LHCN-M2 (cell line): ENCODE results near the gene KCNMA1. TPM values are rescaled to one million over a fixed set of nuclear protein-coding genes. Genes with fewer than 3 reads are reported as not detected.

Source experiments
- DNase-seq: peaks from one replicate; pipeline ENCODE4 v3.0.0-alpha.2; 2012; ENCODE audit warnings: low read depth
- total RNA-seq: library from RNA; depleted of rRNA; stranded (reverse); fragments of >200 nt; gene quantifications from 2 replicates; pipeline ENCODE4 v1.2.3, GENCODE V29; 2014

KCNMA1 gene
- total RNA-seq, 1 experiment from 2014 or later = 28.6 TPM

DNA sequence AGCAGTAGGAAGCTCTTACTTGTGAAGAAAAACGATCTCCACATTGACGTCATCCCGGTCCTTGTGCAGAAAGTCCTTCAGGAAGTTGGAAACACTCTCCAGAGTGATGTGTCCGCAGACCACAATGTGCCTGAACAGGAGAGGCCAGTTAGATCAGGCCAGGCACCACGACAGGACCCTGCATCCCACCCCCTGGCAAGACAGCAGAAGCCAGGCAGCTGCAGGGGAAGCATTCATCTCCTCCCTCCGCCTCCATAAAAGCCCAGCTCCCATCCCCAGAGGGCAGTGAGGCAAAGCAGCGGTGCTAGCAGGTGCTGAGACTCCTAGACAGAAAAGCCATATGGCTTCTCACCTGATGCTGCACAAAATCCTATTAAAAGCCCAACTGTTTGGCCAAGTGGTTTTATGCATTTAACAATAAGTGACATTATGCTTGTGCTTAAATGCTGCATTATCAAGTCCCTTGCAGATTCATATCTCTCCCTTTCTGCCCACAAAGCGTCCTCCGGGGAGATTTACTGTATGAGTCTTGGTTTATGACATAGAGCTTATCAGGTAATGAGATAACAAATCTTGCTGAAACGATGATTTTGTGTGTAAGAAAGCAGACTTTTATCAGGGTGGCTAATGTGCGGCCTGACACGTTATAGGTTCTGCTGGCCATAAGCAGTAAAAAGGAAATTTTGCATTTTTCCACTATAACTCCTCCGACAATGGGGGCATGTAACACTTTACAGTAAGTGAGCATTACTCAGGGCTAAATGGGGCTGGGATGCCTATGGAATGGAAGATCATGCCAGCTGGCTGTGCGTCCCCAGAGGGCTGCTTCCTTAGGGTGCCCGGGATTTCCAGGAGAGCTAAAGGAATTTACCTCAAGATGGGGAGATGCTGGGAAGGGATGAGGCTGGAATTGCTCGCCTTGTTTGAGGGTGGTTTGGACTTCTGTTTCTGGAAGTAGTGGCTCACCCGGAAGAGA, 546.9 kb downstream of the KCNMA1 start:
- DNase-seq = no peak

DNA sequence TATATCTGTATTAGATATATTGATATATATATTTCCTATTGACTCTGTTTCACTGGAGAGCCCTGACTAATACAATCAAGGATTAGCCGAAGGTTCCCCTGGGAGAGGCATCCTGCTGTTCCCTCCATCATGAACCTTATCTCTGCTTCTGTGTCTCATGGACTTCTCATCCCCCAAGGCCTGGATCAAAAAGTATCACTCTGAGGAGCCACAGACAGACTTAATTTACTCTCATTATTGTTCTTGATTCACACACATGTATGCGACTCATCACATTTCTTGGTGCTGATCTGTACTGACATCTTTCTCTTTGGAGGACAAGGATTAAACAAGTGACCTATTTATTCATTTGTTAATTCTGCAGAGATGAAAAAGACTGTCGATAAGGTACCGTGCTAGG, 550.2 kb downstream of the KCNMA1 start:
- DNase-seq = peak; percentile 39

DNA sequence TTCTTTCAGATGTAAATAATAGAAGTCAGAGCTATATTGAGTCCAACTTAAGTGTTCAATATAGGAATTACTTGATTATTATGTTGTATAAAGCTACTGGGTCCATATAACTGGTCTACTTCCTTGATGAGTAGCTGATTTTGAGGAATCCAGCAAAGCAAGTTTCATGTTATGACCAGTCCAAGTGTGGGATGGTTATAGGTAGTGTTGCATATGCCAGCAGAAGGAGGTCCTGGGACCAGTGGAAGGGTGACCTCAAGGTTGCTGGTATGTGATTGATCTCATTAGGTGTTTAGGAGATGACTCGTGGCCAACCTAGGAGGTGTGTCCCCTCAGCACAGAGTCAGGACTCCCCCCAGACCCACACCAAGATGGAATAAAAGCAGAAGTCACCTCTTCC, 551.5 kb downstream of the KCNMA1 start:
- no peak for DNase-seq

DNA sequence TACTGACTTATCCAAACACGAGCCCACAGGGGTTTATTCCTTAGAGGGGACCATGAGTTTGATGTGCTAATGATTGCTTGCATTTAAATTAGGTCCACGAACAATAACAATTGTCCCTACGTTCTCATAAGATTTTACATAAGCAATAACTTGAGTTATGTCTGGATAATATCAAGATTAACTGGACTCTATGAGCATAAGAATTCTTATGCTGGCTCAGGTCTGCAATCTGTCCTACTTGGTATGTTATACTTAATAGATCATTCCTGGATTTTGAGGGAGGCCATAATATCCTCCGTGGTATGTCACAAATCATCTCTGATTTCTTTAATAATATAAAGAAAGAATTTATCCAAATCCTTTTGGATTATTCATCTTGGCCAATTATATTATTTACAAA, 552.3 kb downstream of the KCNMA1 start:
- no peak for DNase-seq

DNA sequence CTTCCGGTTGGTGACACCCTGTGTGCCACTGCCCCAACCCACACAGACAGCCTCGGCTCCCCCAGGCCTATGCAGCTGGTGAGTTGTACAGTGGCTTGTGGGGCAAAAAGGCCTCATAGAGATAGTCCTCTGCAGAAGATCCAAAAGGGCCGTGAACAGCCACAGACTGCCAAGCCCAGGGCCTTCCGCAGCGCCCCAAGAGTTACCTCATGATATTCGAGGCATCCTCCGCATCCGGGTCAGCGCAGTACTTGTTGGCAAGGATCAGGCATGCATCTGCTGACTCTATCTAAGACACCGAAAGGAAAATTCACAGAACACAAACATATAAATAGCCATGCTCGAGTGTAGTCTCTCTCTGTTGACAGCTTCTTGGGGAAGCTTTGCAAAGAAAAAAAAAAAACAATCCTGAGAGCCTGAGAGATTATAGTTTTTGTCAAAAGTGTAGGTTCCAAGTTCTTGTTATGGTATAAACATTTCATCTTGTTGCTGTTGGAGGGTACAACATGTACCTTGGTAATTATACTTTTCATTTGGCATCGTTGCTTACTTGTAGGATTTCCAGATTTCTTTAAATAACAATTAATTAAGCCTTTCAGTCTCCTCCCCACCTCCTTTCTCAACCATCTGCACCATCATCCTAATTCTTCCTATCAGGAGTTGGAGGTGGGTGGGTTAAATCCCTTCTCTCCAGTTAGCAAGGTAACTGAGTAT, 553.0 kb downstream of the KCNMA1 start:
- no peak for DNase-seq

DNA sequence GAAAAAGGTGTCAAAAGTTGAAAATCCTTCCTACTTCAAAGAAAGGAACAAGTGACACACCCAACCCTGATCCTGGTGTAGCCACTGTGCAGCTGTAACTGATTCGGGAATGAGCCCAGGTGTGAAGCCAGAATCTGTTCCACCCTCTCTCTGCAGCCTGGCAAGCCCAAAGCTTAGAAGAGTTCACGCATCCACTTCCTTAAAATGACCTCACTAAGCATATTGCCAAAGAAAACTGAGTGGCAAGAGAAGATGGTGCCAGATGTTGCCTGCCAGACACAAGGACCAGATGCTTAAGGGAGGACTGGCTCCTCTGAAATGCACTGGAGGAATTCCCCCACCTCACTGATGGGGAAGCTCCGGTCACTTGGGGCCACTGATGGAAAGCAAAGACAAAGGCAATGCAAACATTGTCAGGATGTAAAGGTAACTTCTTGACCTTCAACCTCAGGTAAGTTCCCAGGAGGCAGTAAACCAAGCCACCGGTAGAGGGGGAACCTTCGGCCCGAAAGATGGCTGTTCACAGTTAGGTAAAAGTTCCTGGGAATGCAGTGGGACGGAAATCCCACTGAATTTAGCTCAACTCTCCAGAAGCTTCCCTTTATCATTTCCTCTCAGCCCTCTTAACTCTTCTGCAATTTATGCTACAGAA, 554.9 kb downstream of the KCNMA1 start:
- peak; percentile 8 for DNase-seq

DNA sequence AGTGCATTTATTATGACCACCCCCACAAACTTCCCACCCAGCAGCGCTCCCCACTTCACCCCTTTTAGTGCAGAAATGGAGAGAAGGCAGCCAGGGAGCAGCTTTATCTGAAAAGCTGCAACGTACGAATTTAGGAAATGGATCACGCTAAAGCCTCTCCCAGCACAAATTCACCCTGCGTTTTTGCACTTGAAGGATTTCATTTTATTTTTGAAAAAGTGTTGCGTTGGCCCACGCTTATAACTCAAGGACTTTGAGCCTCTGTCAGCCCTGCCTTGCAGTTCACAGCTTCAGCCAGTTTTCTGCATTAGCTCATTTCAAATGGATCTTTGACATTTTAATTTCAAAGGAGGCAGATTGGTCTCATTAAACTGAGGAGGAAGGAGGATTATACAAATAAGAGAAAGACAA, 556.1 kb downstream of the KCNMA1 start:
- DNase-seq = no peak

DNA sequence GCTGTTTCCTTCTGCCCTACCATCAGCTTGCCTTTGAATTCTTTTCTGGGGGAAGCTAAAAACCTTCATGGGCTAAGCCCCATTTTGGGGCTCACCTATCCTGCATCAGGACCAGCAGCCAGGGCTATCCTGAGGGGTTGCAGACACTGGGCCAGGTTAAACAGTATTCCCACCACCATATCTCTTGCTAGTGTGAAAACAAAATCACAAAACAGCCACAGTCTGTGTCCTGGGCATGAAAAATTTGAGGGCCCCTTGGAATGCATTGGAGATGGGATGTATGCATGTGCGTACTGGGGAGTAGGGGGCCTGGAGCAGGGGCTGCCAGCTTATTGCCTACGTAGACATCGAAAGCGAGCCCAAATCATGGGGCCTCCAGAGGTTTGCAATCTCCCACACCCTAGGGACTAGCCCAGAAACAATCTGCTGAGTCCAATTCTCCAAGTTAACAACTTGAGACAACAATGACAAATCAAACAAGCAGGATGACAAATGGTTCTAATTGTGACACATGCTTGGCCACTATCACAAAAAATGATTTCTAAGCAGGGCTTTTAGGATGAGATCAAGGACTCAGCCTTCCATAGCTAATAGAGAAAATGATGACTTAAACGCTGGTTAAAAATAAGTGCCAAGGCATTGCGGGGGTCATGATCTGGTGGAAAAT, 557.1 kb downstream of the KCNMA1 start:
- DNase-seq = no peak

DNA sequence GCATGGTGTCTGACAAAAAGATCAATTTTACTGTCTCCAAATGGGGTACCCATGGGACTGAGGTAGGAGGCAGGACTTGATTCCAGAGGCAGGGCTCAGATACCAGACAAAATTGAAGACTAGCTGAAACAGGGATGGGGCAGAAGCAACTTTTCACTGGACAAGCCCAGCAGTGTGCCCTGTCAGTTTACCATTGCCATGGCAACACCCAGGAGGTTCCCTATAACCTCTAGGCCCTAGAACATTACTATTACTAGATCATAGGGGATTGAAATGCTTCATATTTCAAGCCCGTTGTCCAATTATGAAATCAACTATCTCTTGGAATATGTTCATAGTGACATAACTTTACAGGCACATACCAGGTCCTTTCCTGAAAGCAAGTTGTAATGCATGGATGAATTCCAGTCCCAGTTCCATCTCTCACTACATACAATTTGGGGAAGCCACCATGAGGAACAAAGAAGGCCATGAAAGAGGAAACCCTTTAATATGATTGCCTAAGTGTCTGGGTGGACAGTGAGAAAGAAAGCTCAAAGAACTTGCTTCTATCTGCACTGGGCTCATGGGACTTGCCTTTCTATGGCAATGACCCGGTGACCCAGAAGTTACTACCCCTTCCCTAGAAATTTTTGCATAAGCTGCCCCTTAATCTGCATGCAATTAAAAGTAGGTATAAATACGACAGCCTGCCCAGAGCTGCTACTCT, 557.9 kb downstream of the KCNMA1 start:
- no peak for DNase-seq

DNA sequence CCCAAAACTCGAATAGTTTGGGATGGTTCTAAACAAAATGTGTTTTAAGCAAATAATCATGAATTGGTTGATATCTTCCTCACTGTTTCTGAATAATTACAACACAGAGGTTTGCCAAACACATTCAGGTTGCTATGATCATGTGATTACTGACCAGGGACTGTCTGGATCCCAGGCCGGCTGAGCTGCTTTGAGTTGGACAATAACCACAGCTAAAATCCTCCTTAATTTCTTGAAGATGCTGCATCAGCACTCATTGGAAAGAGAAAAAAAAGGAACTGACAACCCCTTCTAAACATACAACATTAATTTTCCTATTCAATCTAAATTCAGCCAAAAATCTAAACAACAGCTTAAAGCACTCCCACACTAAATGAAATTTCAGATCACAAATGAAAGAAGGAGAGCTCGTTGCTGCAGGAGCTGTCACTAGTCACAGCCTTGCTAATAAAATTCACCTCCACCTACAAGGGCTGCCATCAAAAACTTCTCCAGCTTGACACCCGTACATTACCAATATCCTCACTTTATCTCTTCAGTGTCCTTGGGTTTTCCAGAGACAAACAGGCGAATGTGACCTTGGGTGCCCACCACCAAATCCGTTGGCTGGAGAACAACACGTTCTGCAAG, 560.2 kb downstream of the KCNMA1 start:
- DNase-seq = no peak

DNA sequence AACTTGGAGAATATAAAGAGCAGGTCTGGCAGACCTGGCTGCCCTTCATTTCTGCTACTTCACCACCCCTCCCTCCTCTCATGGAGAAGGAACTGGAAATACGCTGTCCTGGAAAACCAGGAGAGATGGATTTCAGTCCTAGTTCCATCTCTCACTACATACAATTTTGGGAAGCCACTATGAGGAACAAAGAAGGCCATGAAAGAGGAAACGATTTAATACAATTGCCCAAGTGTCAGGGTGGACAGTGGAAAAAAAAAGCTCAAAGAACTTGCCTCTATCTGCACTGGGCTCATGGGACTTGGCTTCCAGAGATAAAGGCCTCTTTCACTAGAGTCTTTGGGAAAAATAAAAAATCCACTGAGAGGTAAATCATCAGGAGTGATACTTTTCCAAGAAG, 561.7 kb downstream of the KCNMA1 start:
- no peak for DNase-seq

DNA sequence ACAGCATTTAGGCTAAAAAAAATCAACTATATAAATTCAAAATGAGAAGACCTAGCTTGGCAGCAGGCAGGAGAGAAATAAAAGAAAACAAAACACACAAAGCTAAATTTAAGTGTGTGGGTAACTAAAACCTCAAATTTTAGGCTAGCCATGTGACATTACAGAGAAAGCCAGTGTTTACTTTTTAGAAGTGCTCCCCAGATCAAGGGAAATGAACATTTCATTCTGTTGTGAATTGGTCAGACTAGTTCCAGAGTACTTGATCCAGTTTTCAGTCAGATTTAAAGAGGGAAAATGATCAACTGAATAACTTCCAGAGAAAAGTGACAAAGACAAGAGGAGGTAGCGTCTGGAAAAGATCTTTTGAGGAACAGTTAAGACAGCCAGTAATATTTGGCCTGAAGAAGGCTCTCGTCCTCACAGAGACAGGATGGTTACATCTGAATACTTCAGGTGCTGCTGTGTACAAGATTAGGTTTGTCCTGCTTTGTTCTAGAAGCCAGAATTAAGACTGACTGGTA, 563.4 kb downstream of the KCNMA1 start:
- no peak for DNase-seq

DNA sequence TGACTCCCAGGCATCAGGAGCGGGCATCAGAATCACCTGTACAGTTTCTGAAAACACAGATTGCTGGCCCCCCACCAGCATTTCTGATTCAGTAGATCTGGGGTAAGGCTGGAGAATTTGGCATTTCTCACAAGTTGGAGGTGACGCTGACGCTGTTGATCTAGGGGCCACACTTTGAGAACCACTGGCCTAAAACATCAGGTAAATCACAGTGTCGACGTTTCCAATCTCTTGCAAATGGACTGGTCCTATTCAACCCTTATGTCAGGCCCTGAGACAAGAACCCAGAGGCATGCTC, 564.0 kb downstream of the KCNMA1 start:
- DNase-seq = no peak

DNA sequence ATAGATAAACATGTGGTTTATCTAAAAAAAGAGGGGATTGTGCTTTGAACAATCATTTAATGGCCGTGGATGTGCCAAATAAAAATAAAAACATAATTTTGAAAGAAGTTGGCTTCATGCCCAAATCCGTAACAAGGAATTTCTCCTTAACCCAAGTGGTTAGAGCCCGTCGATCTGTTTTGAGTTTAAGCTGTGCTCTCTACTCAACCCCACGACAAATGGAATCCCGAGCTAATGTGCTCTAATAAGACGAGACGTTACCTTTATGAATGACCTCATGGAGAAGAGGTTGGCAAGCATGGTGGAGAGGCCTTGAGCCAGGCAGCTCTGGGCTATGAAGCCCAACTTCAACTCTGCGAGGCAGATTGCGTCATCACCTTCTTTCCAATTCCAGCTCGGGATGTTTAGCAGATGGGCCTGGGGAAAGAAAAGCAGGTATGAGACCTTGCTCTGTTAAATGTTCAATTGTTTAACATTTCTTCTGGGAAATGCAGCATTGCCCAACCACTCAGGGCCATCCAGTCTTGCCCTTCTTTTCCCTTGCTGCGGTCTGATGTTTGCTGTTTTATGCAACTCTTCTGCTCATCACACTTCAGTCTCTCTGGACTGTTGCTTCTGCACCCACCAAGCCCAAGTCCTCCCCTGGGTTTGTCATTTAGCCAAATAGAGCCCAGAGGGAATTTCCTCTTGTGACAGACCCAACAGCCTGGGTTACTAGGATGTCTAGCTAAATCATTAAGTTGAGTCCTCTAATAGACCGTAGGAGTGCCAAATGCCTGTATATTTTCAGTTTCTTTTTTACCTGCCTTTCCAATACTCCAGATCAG, 564.6 kb downstream of the KCNMA1 start:
- DNase-seq = no peak

DNA sequence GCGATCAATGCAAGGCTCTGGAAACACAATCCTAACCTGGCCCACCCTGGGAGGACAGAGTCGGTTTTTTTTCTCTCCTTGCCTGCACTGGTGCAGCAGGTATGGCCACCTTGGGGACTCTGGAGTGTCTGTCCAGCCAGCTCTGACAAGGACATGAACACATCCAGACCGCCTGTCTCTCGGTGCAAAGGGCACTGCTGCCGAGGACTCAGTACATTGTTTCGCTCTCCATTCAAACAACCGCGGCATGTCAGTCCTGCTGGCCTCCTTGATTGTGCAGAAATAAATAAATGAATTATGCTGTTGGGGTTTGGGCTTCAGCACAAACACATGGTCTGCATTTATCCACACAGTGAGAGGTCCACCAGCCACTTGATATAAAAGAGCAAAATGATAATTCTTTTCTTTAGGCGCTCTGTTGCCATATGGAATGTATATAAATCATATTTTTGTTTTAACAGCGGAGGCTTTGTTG, 565.2 kb downstream of the KCNMA1 start:
- DNase-seq = no peak

DNA sequence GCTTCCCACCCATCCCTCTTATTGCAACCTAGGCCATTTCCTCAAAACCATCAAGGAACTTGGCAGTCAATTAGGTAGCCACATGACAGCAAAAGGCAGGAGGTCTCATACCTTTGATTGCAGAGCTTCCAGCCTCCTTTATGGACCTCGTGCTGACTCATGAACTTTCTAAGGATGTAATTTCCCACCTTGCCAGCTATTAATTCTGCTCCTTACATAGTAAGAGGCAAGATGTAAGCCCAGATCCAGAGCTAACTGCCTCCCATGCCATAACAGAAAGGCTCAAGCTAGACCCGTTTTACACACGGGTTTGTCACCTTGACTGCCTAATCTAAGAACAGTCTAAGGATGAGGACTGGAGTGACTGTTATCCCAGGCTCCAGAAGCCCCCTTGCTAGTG, 565.7 kb downstream of the KCNMA1 start:
- DNase-seq = no peak

DNA sequence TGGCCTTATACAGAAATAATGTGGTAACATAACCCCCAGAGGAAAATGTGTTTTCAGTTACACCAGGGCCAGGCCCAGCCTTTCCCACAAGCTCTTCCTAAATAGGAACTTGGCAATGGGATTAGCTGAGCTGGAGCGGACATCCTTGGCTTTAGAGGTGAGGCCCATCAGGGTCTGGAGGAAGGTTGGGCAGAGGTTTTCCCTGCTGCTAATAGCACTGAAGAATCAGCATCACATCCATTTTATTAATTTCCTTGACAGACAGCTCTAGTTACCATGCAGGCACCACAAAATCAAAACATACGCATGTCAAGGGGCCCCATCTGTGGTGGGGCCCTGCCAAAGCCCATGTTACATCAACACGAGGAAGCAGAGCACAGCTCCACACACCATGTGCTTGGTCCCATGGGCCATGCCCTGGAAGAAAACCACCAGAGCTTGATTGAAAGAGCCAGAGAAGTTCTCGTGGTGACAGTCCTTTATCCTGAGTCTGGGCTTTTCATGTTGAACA, 566.6 kb downstream of the KCNMA1 start:
- no peak for DNase-seq

DNA sequence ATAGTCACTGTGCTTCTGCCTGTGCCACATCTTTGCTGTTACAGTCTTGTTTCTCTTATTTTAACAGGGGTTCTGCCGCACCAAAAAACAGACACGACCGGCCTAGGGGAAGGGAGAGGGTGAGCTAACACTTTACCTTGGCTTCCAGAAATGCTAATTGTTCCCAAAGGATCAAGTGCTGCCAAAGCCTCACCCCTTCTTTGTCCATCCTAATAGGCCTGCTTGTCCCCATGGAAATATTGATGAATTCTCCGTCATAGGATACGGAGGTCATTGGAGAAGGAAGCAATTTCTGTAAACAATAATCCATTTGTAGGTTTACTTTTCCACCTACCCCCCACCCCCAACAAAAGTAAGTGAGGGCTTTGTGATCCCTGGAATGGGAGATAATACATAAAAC, 567.3 kb downstream of the KCNMA1 start:
- no peak for DNase-seq

DNA sequence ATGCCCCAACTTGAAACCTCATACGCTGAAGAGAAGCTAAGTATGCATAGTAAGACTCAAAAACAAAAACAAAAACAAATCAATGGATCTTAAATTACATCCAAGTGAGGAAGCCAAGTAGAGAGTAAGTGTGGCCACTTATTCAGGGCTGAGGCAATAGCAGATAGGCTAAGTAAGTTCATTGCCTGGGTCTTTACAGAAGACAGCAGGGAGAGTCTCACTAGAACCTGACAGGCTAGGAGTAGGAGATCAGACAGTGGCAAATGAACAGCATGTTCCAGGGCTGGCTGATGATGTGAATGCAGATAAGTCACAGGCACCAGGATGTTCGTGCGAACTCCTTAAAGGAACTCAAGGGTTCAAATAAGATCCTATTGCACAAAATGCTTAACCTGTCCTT, 568.6 kb downstream of the KCNMA1 start:
- DNase-seq = no peak
